ENCODE measurements around the gene CDPF1.

GRCh38 chr22:46280999-46281623 is 31.0 kb upstream of the CDPF1 start:
- TF ChIP-seq POLR2AphosphoS5 (IDR thresholded peaks at IDR 0.05; ENCODE audit: low read depth, low read length) (no peak), TAF1 (IDR thresholded peaks at IDR 0.05; ENCODE audit: borderline replicate concordance, low read depth, low read length) (no peak)
